SK-N-SH (cell line): ENCODE data around the gene MRM3. TPM values are rescaled to one million over a fixed set of nuclear protein-coding genes. Genes with fewer than 3 reads are reported as not detected.

Experiments
- CTCF ChIA-PET: fragments of 300-600, 350-600 bp; formaldehyde crosslinking; extraction: SDS; loops from one replicate; lab custom pipeline; 2021; lab: Yijun Ruan, JAX
- POLR2A ChIA-PET: fragments of 350-600 bp; sonication (Branson Sonifier 250); formaldehyde crosslinking; extraction: SDS; loops from one replicate; lab custom pipeline; 2020; ENCODE audit warnings: antibody characterized with exemption, inconsistent platforms; lab: Yijun Ruan, JAX
- DNase-seq: peaks from one replicate; pipeline ENCODE4 v3.0.0; 2012
- H2AFZ ChIP-seq: fragments of 200-600 bp; sonication (generic); 2 replicates; pipeline ENCODE4 v1.8.1; 2016; ENCODE audit warnings: antibody characterized with exemption, mild to moderate bottlenecking, low read depth
- H3F3A ChIP-seq: fragments of 200-600 bp; sonication (generic); replicated peaks from 2 replicates; pipeline ENCODE3; 2016; ENCODE audit warnings: antibody characterized with exemption, mild to moderate bottlenecking; ENCODE audit not compliant: insufficient read depth
- H3K27ac ChIP-seq, 2 experiments: fragments of 200-500 bp in 1 of 2; fragments of 200-600 bp in 1 of 2; sonication (Bioruptor generic) in 1 of 2; sonication (generic), shearing (Covaris generic) in 1 of 2; 2 replicates each; pipeline versions ENCODE4 v1.5.1 to v1.6.1; 2014 to 2016; ENCODE audit warnings: low read depth in 2 of 2, inconsistent platforms in 1 of 2, low read length in 1 of 2, mild to moderate bottlenecking in 1 of 2, mixed read lengths in 1 of 2
- H3K27me3 ChIP-seq: fragments of 200-600 bp; sonication (generic), shearing (Covaris generic); 2 replicates; pipeline ENCODE4 v1.6.1; 2016; ENCODE audit warnings: mixed run types; ENCODE audit not compliant: insufficient read depth
- H3K36me3 ChIP-seq, 2 experiments: fragments of 200-500 bp in 1 of 2; fragments of 200-600 bp in 1 of 2; sonication (Bioruptor generic) in 1 of 2; sonication (generic) in 1 of 2; replicated peaks in 1 of 2; 2 replicates each; pipeline versions ENCODE3 to v1.5.1; 2014 to 2016; ENCODE audit warnings: low read length in 1 of 2, mild to moderate bottlenecking in 1 of 2; ENCODE audit not compliant: insufficient read depth in 2 of 2, control insufficient read depth in 1 of 2
- H3K4me1 ChIP-seq, 2 experiments: fragments of 200-500 bp in 1 of 2; fragments of 200-600 bp in 1 of 2; sonication (Bioruptor generic) in 1 of 2; sonication (generic), shearing (Covaris generic) in 1 of 2; 2 replicates each; pipeline versions ENCODE4 v1.5.1 to v1.6.1; 2014 to 2016; ENCODE audit warnings: low read depth in 1 of 2, low read length in 1 of 2, mixed run types in 1 of 2; ENCODE audit not compliant: insufficient read depth in 2 of 2, control insufficient read depth in 1 of 2
- H3K4me2 ChIP-seq: fragments of 200-600 bp; sonication (generic), shearing (Covaris generic); 2 replicates; pipeline ENCODE4 v1.6.1; 2017; ENCODE audit warnings: mixed run types
- H3K4me3 ChIP-seq, 2 experiments: fragments of 200-500 bp in 1 of 2; fragments of 200-600 bp in 1 of 2; sonication (Bioruptor generic) in 1 of 2; sonication (generic), shearing (Covaris generic) in 1 of 2; 2 replicates each; pipeline versions ENCODE4 v1.5.1 to v1.8.1; 2014 to 2016; ENCODE audit warnings: low read depth in 2 of 2, inconsistent platforms in 1 of 2, low read length in 1 of 2, mild to moderate bottlenecking in 1 of 2, mixed read lengths in 1 of 2, moderate library complexity in 1 of 2
- H3K79me2 ChIP-seq: fragments of 200-600 bp; sonication (generic); 2 replicates; pipeline ENCODE4 v1.8.1; 2017; ENCODE audit warnings: mild to moderate bottlenecking; ENCODE audit not compliant: insufficient read depth
- H3K9ac ChIP-seq: fragments of 200-600 bp; sonication (generic); 2 replicates; pipeline ENCODE4 v1.6.1; 2017; ENCODE audit warnings: mixed run types
- H3K9me2 ChIP-seq: fragments of 200-600 bp; sonication (generic); 2 replicates; pipeline ENCODE4 v1.6.1; 2017; ENCODE audit warnings: mixed run types
- H3K9me3 ChIP-seq: fragments of 200-600 bp; sonication (generic); 2 replicates; pipeline ENCODE4 v1.6.1; 2017; ENCODE audit warnings: mixed run types, mild to moderate bottlenecking, moderate library complexity
- H4K20me1 ChIP-seq: fragments of 200-600 bp; sonication (generic); 2 replicates; pipeline ENCODE4 v1.6.1; 2017; ENCODE audit warnings: mild to moderate bottlenecking, mixed run types; ENCODE audit not compliant: insufficient read depth
- CHD2 ChIP-seq: fragments of 150-350 bp; IDR thresholded peaks from 2 replicates; pipeline ENCODE4 v1.6.1; 2018; ENCODE audit warnings: low read length; ENCODE audit not compliant: partially characterized antibody
- ELF1 ChIP-seq: IDR thresholded peaks from 2 replicates; pipeline ENCODE4 v1.4.0; 2012
- EP300 ChIP-seq, 2 experiments: IDR thresholded peaks; 2 replicates each; pipeline versions ENCODE4 v1.4.0 to v1.6.1; 2012; ENCODE audit warnings: borderline replicate concordance in 1 of 2, low read depth in 1 of 2, low read length in 1 of 2
- EZH2phosphoT487 ChIP-seq: fragments of 200-600 bp; sonication (generic); IDR thresholded peaks from 2 replicates; pipeline ENCODE4 v1.6.1; 2017; ENCODE audit warnings: low read depth, mixed run types, mild to moderate bottlenecking, antibody characterized with exemption, moderate library complexity, borderline replicate concordance
- FOSL2 ChIP-seq: IDR thresholded peaks from 2 replicates; pipeline ENCODE4 v1.4.0; 2012; ENCODE audit warnings: low read depth, mild to moderate bottlenecking, moderate library complexity, borderline replicate concordance
- FOXJ3 ChIP-seq: sonication (generic); formaldehyde crosslinking; IDR thresholded peaks from 2 replicates; pipeline ENCODE4 v1.5.1; 2020; ENCODE audit warnings: mild to moderate bottlenecking, missing genetic modification reagents
- GABPA ChIP-seq: IDR thresholded peaks from 2 replicates; pipeline ENCODE4 v1.4.0; 2012; ENCODE audit warnings: low read depth, mild to moderate bottlenecking
- IRF3 ChIP-seq: fragments of 150-350 bp; IDR thresholded peaks from 2 replicates; pipeline ENCODE4 v1.6.1; 2016; ENCODE audit warnings: mild to moderate bottlenecking, low read depth, low read length
- JUND ChIP-seq: IDR thresholded peaks from 2 replicates; pipeline ENCODE4 v1.4.0; 2012
- MXI1 ChIP-seq: IDR thresholded peaks from 2 replicates; pipeline ENCODE4 v1.6.1; 2012; ENCODE audit warnings: mild to moderate bottlenecking, low read depth, low read length, improper control_type of control experiment
- NFIC ChIP-seq: IDR thresholded peaks from 2 replicates; pipeline ENCODE4 v1.4.0; 2012; ENCODE audit warnings: borderline replicate concordance
- NRF1 ChIP-seq: IDR thresholded peaks from 2 replicates; pipeline ENCODE4 v1.6.1; 2012; ENCODE audit warnings: low read depth, mild to moderate bottlenecking, low read length
- PBX3 ChIP-seq: IDR thresholded peaks from 2 replicates; pipeline ENCODE4; 2012
- RAD21 ChIP-seq: IDR thresholded peaks from 2 replicates; pipeline ENCODE4 v1.6.1; 2012; ENCODE audit warnings: mild to moderate bottlenecking, low read length
- RCOR1 ChIP-seq: fragments of 150-350 bp; IDR thresholded peaks from 2 replicates; pipeline ENCODE4 v1.6.1; 2017; ENCODE audit warnings: antibody characterized with exemption, low read length
- RFX5 ChIP-seq: IDR thresholded peaks from 2 replicates; pipeline ENCODE4 v1.6.1; 2012; ENCODE audit warnings: mild to moderate bottlenecking, improper control_type of control experiment, low read length
- RXRA ChIP-seq: IDR thresholded peaks from 2 replicates; pipeline ENCODE4 v1.4.0; 2012; ENCODE audit warnings: low read depth, mild to moderate bottlenecking, borderline replicate concordance
- SIN3A ChIP-seq: IDR thresholded peaks from 2 replicates; pipeline ENCODE4 v1.6.1; 2012; ENCODE audit warnings: low read depth, mild to moderate bottlenecking, low read length, moderate library complexity, borderline replicate concordance
- TAF1 ChIP-seq: IDR thresholded peaks from 2 replicates; pipeline ENCODE4 v1.6.1; 2012; ENCODE audit warnings: low read depth, mild to moderate bottlenecking, low read length, moderate library complexity, borderline replicate concordance
- TCF12 ChIP-seq: IDR thresholded peaks from 2 replicates; pipeline ENCODE4 v1.4.0; 2012
- USF1 ChIP-seq: IDR thresholded peaks from 2 replicates; pipeline ENCODE4 v1.4.0; 2012; ENCODE audit warnings: low read depth, borderline replicate concordance
- YY1 ChIP-seq: IDR thresholded peaks from 2 replicates; pipeline ENCODE4 v1.4.0; 2012; ENCODE audit warnings: low read depth, mild to moderate bottlenecking
- WGBS: methylation state at CpG from one replicate; pipeline ENCODE4 v1.1.6; 2017; ENCODE audit warnings: low lambda C conversion rate; 5-methylcytosine and 5-hydroxymethylcytosine counted together
- polyA plus RNA-seq, 3 experiments: library from polyadenylated mRNA; depleted of rRNA; stranded (reverse); fragments of >200 nt; gene quantifications; 2 replicates each; pipeline ENCODE4 v1.2.3, GENCODE V29; 2012
- TF ChIP-seq, protein P1 (sequence below): fragments of 150-350 bp; IDR thresholded peaks from 2 replicates; pipeline ENCODE4 v1.6.1; 2017; ENCODE audit warnings: antibody characterized with exemption, low read length, low read depth, borderline replicate concordance
- TF ChIP-seq, protein P2 (sequence below): IDR thresholded peaks from 2 replicates; pipeline ENCODE4 v1.4.0; 2012; ENCODE audit warnings: low read depth, borderline replicate concordance

The MRM3 gene
- polyA plus RNA-seq, 1 of the 3 experiments (the other 2 are of a cell fraction) = 16.4 TPM

DNA sequence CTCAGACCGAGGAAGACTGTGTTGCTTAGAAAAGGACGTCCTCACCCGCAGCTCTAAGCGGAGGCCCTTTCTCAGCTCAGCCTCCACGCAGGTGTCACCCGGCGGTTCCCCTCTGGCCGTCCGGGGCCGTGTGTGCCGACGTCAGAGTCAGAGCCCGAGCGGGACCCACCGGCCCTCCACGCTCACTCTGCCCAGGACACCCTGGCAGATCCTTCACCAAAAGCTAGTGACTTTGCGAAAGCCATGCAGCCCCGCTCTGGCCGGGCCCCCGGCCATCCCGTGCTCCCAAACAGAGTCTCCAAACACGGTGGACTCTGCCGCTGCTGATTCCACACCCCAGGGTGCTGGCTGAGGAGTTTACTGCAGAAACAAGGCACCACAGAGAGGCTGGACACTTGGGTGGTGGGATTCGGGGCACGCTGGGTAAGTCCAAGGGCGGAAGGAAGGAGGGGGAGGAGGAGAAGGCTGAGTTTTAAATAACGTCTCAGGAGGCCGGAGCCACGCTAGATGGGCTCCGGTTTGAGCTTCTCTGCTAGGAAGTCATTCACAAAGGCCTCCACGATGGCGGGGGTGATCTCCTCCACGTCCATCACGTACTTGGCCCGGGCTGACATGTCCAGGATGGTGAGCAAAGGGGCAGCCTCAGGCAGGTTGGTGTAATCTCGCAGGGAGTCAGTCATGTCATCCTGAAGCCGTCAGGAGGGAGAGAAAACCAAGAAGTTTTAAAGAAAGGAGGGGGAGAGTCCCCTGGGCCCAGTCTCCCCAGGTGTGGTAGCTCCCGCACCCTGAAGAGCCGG lies 18.5 kb downstream of the MRM3 start (continued):
- TF ChIP-seq USF1 (no peak), FOXJ3 (CRISPR knock-in tag) (no peak), RXRA (no peak), MXI1 (no peak), CHD2 (no peak), TCF12 (no peak), RCOR1 (no peak), JUND (no peak), YY1 (no peak), EZH2phosphoT487 (no peak), RFX5 (no peak)

- 52% methylated on average over 6 of the region's 6 CpGs for WGBS
- CTCF ChIA-PET = interaction anchor here (1.2 to 9.2 kb wide), 2 partner anchors 179 to 195 kb away, joined by 3 to 155 read pairs; partner anchors contain the start of genes NXN and TIMM22
Observed at GRCh38 chr17:801660-802059, 19.5 kb downstream of the MRM3 start.

More at GRCh38 chr17:801660-802059, 19.5 kb downstream of the MRM3 start:
- H3K79me2 ChIP-seq = no peaks in the 10 kb centered on the region
- peaks cover 0 to 8% of the 10 kb centered on the region in 2 experiments; a peak in 1 of 4 replicates for H3K4me1 ChIP-seq
- H4K20me1 ChIP-seq = no peaks in the 10 kb centered on the region
- H3K4me2 ChIP-seq = no peak overlapping the region
- peaks cover 26% of the 10 kb centered on the region; the same call in 1 of the 2 replicates for H3K27me3 ChIP-seq
- H3K36me3 ChIP-seq = no peaks in the 10 kb centered on the region
- H3K9ac ChIP-seq = no peak overlapping the region
- H2AFZ ChIP-seq = no peak overlapping the region
- no peak overlapping the region for H3K4me3 ChIP-seq
- H3K9me3 ChIP-seq = no peaks in the 10 kb centered on the region
- POLR2A ChIA-PET = interaction anchor here (0.6 kb wide), 2 partner anchors 178 to 337 kb away, joined by 4 read pairs; partner anchors contain the start of gene NXN
- no peak for TF ChIP-seq TAF1
- no peak for TF ChIP-seq FOXJ3 (CRISPR knock-in tag)
- TF ChIP-seq, protein P1, sequence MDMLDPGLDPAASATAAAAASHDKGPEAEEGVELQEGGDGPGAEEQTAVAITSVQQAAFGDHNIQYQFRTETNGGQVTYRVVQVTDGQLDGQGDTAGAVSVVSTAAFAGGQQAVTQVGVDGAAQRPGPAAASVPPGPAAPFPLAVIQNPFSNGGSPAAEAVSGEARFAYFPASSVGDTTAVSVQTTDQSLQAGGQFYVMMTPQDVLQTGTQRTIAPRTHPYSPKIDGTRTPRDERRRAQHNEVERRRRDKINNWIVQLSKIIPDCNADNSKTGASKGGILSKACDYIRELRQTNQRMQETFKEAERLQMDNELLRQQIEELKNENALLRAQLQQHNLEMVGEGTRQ = no peak
- TF ChIP-seq YY1 = no peak
- TF ChIP-seq ELF1 = no peak
- no peak for TF ChIP-seq IRF3
- no peak for TF ChIP-seq RAD21
- no peak for TF ChIP-seq GABPA
- no peak for TF ChIP-seq NRF1
- TF ChIP-seq EP300 (IDR thresholded peaks at IDR 0.05; ENCODE audit: borderline replicate concordance in 1 of 2, low read depth in 1 of 2, low read length in 1 of 2) = no peak
- TF ChIP-seq FOSL2 = no peak
- TF ChIP-seq RFX5 = no peak
- no peak for TF ChIP-seq USF1
- TF ChIP-seq NFIC = no peak
- TF ChIP-seq, protein P2, sequence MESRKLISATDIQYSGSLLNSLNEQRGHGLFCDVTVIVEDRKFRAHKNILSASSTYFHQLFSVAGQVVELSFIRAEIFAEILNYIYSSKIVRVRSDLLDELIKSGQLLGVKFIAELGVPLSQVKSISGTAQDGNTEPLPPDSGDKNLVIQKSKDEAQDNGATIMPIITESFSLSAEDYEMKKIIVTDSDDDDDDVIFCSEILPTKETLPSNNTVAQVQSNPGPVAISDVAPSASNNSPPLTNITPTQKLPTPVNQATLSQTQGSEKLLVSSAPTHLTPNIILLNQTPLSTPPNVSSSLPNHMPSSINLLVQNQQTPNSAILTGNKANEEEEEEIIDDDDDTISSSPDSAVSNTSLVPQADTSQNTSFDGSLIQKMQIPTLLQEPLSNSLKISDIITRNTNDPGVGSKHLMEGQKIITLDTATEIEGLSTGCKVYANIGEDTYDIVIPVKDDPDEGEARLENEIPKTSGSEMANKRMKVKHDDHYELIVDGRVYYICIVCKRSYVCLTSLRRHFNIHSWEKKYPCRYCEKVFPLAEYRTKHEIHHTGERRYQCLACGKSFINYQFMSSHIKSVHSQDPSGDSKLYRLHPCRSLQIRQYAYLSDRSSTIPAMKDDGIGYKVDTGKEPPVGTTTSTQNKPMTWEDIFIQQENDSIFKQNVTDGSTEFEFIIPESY = no peak
- no peak for TF ChIP-seq PBX3
- no peak for TF ChIP-seq SIN3A
- H3F3A ChIP-seq = no peaks in the 10 kb centered on the region
- no peak for DNase-seq
- H3K9me2 ChIP-seq = no peaks in the 10 kb centered on the region
- no peak overlapping the region for H3K27ac ChIP-seq
